Coronary artery (tissue), 2 donors: Measurements from ENCODE around the gene ROR1.

Experiments used
- DNase-seq: peaks from one replicate; pipeline ENCODE4 v3.0.0-alpha.2; 2017; ENCODE audit warnings: low spot score
- H3K27ac ChIP-seq, 2 donors: fragments of 200-600 bp; sonication (generic); one replicate each; pipeline ENCODE4 v1.5.1; 2016 to 2019
- H3K4me3 ChIP-seq: fragments of 200-600 bp; sonication (generic); 2 replicates; pipeline ENCODE4 v1.5.1; 2016; ENCODE audit warnings: mild to moderate bottlenecking, moderate library complexity
- CTCF ChIP-seq: fragments of 200-600 bp; sonication (generic); IDR thresholded peaks from one replicate; pipeline ENCODE4 v1.5.1; 2019; ENCODE audit warnings: antibody characterized with exemption

The ROR1 gene

GRCh38 chr1:64131155-64131554 lies 357.3 kb downstream of the ROR1 start:
- TF ChIP-seq CTCF: no peak
- H3K4me3 ChIP-seq: no peak overlapping the region
- DNase-seq: no peak
- H3K27ac ChIP-seq: no peak overlapping the region

DNA sequence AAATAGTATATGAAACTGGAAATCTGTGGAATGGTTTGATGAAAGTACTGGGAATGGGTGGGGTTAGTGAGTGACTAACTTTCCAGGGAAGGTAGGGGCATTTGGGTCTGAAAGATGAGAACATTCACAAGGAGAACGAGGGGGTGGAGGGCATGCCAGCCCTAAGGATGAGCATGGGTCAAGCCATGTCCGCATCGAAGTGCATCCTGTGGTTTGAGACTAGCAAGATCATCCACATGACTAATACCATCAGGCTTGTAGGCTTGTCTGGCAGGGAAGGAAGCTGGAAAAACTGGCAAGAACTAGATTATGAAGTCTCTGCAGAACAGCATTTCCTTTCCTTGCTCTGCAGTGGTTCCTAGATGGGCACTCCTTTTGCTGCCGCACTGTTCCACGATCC lies 359.2 kb downstream of the ROR1 start:
- no peak for TF ChIP-seq CTCF
- H3K27ac ChIP-seq: no peak overlapping the region
- no peak overlapping the region for H3K4me3 ChIP-seq
- DNase-seq: no peak

DNA sequence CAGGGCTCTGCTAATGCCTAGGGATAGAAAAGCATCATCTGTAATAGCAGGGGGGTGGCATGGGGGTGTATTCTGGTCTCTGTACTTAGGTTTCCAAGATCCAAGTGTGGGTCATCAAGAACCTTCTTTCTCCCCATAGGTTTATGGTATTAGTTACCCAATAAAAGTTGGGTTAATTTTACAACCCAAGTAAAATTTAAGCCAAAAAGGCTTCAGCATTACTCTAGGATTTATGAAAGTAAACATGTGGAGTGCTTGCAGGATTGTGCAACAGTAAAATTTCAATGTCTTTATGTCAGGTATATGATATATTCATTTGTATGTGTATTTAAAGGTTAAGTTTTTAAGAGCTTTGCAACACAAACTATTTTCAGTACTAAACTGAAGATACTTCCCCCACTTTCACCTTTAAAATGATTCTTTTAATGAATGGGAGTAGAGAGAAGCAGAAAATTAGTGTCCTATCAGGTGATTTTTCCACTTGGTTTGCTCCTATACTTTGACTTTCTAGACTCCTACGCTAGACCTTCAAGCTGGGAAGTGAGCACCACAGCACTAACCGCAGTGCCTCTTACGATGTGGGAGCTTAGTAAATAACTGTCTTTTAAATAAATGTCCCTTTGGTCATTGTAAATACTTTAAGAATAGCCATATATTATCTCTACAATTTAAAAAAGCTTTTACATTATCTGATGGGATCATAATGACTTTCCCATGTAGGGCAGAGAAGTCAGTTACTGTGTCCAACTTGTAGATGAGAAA lies 361.8 kb downstream of the ROR1 start:
- no peak overlapping the region for H3K27ac ChIP-seq
- no peak for DNase-seq
- no peak for TF ChIP-seq CTCF

DNA sequence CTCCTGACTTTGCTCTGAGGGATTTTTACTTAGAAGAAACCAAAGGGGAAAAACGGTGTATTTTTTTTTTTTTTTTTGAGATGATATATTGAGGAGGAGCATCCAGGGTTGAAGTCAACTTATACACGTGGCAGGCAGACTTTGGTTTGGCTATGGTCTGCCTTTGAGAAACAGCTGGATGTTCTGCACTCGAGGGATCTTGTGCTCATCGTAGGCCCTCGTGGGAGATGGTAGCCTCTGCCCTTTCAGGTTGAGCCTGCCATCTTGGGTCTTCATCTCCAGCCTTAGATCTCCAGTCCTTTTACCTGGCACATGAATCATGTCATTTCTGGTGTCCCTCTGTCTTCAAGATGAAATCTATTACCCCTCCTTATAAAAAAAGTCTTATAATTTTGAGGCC lies 362.5 kb downstream of the ROR1 start:
- no peak for DNase-seq
- TF ChIP-seq CTCF: no peak
- H3K27ac ChIP-seq: peak overlapping the region; percentile 43 to 47
- no peak overlapping the region for H3K4me3 ChIP-seq

More for the DNA sequence above, 361.8 kb downstream of the ROR1 start:
- no peak overlapping the region for H3K4me3 ChIP-seq

- TF ChIP-seq CTCF: peak; percentile 78
- Histone ChIP-seq H3K27ac (peak overlapping the region; percentile 43 to 47), H3K4me3 (no peak overlapping the region)
- DNase-seq: no peak
These were observed 363.1 kb downstream of the ROR1 start for GRCh38 chr1:64136752-64137411.

GRCh38 chr1:64137412-64137803 lies 363.6 kb downstream of the ROR1 start:
- Histone ChIP-seq H3K27ac (peak overlapping the region in 1 of 2 donors; percentile 47), H3K4me3 (no peak overlapping the region)
- DNase-seq: no peak
- TF ChIP-seq CTCF: no peak

GRCh38 chr1:64139877-64140276 lies 366.1 kb downstream of the ROR1 start:
- Histone ChIP-seq H3K4me3 (no peak overlapping the region), H3K27ac (peak overlapping the region in 1 of 2 donors; percentile 1)
- DNase-seq: no peak
- TF ChIP-seq CTCF: no peak
